Tibial nerve (tissue), 3 donors: ENCODE results near the gene ZNF579.

Experiments
- POLR2A ChIP-seq, 2 donors: fragments of 450-650 bp; IDR thresholded peaks; one replicate each; pipeline ENCODE4 v1.6.1; 2017; ENCODE audit warnings: antibody characterized with exemption in 2 of 2, mild to moderate bottlenecking in 2 of 2, moderate library complexity in 2 of 2
- TF ChIP-seq, protein P1 (sequence below), 5 experiments: fragments of 200-600 bp in 3 of 5; fragments of 450-650 bp in 2 of 5; sonication (generic) in 3 of 5; IDR thresholded peaks; one replicate each; pipeline ENCODE4 v1.5.1; 2016 to 2019; ENCODE audit warnings: antibody characterized with exemption in 5 of 5, mild to moderate bottlenecking in 3 of 5, moderate library complexity in 2 of 5

DNA sequence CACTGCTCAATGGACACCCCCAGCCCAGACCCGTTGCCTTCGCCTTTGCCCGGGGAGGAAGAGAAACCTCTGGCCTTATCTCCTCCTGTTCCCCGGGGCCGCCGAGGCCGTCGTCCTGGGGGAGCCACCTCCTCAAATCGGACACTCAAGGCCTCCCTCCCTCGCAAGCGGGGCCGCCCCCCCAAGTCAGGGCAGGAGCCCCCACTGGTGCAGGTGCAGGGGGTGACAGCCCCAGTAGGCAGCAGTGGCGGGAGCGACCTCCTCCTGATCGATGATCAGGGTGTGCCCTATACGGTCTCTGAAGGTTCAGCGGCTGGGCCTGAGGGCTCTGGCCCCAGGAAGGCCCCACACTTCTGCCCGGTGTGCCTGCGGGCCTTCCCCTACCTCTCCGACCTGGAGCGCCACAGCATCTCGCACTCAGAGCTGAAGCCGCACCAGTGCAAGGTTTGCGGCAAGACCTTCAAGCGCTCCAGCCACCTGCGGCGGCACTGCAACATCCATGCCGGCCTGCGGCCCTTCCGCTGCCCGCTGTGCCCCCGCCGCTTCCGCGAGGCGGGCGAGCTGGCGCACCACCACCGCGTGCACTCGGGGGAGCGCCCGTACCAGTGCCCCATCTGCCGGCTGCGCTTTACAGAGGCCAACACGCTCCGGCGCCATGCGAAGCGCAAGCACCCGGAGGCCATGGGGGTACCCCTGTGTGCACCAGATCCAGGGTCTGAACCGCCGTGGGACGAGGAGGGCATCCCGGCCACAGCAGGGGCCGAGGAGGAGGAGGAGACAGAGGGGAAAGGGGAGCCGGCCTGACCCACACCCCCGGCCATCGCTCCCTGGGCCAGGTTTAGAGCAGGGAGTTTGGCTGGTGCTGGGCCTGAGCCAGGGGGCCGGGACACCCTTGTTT is 21.7 kb upstream of the ZNF579 start:
- TF ChIP-seq, protein P1, sequence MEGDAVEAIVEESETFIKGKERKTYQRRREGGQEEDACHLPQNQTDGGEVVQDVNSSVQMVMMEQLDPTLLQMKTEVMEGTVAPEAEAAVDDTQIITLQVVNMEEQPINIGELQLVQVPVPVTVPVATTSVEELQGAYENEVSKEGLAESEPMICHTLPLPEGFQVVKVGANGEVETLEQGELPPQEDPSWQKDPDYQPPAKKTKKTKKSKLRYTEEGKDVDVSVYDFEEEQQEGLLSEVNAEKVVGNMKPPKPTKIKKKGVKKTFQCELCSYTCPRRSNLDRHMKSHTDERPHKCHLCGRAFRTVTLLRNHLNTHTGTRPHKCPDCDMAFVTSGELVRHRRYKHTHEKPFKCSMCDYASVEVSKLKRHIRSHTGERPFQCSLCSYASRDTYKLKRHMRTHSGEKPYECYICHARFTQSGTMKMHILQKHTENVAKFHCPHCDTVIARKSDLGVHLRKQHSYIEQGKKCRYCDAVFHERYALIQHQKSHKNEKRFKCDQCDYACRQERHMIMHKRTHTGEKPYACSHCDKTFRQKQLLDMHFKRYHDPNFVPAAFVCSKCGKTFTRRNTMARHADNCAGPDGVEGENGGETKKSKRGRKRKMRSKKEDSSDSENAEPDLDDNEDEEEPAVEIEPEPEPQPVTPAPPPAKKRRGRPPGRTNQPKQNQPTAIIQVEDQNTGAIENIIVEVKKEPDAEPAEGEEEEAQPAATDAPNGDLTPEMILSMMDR (IDR thresholded peaks at IDR 0.05), result no peak
- no peak for TF ChIP-seq POLR2A (IDR thresholded peaks at IDR 0.05)
